DMS114 treated with DMSO at 0.1 percent for 48 hours (cell line): Measurements from ENCODE around the gene VIPR2.
"Not testable (repeated sequence)": the region's sequence is repeated elsewhere in the genome, so short reads cannot be mapped to it uniquely, and the experiment has no call there.

Experiments used
- DNase-seq: peaks from one replicate; lab custom pipeline; 2025; ENCODE audit not compliant: unreplicated experiment; lab: John Stamatoyannopoulos, UW

The VIPR2 gene

DNA sequence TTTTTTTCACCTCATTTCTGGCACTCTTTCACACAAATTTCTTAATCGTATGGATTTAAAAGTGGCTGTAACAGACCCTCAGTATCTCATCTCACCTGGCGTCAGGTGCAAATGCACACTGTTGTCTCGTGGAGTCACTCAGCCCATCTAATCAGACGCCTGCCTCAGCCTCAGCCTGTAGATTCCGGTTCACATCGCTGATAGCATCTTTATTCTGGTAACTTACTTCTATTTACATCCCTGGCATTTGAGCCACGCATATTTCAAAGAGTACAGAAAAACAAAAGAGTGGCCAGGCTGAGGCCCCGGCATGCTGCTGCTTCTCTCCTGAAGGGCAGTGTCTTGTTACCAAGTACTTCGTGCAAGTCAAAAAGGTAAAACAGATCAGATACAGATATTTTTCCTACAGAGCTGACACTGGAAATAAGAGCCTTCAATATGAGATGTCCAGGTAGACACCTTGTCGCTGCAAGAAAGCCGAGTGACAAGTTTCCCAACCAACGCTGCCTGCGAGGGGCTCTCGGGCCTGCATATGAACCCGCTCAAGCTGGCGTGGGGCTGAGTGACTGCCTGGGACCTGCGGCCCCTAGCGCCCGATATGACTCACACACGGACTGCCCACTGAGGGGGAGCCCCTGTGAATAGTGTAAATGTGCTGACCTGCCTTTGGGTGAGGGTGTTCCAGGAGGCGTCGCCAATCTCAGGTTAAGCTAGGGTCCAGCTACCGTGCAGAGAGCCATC lies 4.3 kb downstream of the VIPR2 start:
- DNase-seq, result no peak

DNA sequence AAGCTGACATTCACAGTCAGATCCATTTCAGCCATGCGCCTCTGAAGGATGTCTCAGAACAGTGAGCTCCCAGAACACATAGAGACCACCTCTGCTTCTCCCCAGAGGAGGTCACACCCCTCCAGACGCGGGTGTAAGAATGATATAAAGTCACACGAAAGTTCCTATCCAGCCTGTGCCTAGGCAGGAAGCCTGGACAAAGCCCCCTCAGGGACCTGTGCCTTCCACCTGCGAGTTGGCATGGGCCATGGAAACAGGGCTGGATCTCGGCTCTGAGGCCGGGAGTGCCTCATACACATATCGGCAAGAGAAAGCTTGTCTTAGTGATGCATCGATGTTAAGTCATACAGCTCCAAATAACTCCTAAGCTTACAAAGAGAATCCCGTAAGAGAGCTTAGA lies 5.0 kb downstream of the VIPR2 start:
- DNase-seq, result no peak

DNA sequence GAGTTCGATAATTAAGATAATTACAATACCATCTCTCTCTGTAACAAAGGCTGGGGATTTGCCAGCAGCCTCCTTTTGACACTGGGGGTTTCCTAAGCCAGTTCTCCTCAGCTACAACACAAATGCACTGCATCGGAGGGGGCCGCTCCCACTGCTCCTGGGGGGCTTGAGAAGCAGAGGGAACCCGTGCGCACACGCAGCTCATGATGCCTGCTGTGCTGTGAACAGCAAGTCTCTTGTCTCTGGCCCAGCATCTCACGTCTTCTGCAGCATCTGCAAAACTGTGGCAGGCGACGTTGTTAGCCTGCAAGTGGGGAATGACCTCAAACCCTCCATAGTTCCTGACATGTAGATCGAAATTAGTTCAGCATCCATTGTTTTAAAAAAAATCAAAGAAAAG lies 5.5 kb downstream of the VIPR2 start:
- no peak for DNase-seq

DNA sequence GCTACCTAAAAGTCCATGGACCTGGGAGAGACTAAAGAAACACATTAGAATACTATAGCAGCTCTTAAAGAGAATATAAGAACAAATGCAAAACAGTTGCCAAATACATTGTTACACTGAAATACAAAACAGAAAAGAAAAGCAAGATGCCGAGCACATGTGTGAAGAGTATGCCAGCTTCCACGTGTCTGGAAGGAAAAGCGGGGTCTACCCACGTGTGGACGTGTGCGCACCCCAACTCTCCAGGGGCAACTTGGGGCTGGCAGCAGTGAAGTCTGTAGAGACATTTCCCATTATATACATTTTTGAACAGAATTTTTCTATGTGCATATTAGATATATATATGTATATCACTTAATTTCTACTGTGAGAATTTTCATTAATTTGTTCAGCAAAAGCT lies 6.2 kb downstream of the VIPR2 start:
- no peak for DNase-seq

DNA sequence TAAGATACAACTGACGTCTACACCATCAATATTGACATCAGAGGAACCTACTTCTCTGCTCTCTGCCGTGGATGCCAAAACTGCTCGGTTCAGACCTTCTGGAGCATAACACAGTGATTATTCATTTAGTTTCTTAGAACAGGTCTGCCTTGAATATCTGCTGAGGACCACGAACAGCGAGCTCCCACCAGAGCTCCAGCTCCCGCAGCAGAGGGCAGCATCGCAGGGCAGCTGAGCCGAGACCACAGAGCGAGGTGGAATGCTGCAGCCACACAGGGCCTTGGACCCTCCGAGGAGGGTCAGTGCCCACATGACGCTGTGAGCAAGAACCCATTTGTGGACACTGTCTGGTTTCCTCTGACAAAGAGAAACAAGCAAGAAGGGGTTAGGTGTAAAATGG lies 6.8 kb downstream of the VIPR2 start:
- DNase-seq, result no peak

DNA sequence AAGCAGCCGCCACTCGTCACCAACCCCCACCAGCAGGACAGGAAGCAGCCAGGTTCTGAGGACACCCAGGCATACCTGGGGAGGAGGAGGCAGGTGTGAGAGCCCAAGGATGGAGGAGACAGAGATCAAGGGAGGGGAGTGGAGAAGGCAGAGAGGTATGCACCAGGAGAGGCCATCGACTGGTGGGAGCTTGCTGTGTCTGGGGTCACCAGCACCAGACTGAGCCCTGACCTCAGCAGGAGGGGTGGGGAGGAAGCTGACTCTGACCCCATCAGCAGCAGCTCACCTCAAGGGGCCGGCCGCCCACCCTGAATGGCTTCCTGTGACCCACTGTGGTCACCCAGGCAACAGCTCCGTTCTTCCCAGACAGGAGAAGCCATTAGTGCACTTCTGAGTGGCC lies 7.8 kb downstream of the VIPR2 start:
- DNase-seq, result no peak

DNA sequence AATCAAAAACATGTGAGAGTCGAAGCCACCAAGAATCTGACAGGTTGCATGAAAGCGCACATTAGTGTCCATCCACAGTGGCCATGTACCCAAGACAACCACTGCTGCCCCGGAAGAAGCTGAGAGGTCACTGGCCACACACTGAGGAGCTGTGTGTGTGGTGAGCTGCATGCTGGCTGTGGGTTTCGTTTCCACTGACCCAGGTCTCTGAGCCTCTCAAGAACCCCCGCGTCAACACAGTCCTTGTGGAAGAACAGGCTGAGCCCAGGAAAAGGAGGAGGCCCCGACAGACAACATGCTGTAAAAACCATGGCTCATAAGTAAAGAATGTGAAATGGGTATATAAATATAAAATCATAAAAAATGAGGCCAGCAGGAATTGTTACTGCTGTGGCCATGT lies 8.2 kb downstream of the VIPR2 start:
- no peak for DNase-seq

DNA sequence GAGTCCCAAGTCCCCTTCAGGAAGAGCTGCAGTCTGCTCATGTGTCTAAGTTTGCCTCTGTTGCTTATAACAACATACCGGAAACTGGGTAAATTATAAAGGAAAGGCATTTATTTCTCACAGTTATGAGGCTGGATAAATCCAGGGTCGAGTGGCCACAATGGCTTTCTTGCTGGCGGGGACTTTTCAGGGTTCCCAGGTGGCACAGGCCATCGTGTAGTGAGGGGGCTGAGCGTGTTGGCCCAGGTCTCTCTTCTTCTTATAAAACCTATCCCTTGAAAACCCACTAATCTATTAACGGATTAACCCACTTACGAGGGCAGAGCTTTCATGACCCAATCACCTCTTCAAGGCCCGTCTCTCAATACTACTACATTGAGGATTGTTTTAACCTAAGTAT lies 8.7 kb downstream of the VIPR2 start:
- DNase-seq, result no peak

DNA sequence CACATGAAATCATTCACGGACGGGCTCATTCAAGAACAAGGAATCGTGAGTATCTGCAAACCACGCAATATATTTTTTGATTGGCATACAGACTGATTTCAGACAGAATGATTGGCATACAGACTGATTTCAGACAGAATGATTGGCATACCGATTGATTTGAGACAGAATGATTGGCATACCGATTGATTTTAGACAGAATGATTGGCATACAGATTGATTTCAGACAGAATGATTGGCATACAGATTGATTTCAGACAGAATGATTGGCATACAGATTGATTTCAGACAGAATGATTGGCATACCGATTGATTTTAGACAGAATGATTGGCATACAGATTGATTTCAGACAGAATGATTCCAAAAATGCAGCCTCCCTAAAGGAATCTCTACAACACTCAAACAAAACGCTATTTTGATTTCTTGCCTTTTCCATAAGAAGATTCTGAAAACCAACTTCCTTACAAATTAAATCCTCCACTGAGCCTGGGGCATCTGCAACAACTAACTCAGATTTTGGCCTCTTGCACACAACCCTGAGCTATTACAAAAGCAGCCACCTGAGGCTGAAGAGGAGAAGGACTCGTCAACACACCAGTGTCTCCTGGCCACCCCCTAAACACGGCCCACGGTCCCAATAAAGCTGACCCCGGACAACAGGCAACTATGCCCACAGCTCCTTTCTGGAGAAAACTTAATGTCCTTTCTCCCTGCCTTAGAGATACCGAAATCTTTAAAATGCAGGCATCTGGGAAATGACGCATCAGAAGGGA lies 11.8 kb downstream of the VIPR2 start:
- DNase-seq, result not testable (repeated sequence)

DNA sequence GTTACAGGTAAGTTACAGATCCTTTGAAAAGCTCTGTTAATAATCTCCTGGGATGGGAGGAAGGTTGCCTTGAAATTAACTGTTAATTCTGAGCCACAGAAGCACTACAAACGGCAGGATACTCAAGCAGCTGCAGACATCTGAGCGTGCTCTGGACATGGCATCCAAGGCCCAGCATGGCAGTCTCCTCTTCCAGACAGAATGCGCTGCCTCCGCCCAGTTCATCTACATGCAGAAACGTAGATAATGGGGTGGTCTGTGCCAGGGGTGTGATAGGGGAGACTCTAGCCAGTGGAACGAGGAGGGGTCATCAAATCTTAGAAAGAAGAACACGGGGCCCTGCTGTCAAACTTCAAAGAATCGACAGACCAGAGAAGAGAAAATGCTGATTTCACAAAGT lies 13.8 kb downstream of the VIPR2 start:
- DNase-seq, result no peak

DNA sequence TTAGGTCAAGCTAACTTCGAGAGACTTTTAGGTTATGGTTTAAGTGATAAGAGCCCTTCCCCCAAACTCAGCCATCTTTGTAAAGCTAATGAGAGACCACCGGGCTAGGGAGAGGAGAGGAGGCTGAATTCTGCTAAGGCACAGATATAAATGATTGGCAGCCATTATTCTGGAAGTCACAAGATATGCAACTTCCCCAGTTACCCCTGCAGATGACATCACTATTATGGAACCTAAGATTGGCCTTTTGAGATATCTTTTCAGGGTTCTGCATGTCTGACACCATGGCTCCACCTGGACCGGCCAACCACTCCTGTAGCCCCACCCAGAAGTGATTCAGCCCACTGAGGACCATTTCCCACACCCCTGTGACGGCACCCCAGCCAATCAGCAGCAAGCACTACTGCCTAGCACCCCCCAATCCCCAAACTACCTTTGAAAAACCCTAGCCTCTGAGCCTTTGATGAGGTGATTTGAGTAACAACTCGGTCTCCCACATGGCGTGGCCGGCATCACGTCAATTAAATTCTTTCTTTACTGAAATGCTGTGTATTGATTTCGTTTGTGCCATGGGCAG lies 14.4 kb downstream of the VIPR2 start:
- DNase-seq, result no peak

DNA sequence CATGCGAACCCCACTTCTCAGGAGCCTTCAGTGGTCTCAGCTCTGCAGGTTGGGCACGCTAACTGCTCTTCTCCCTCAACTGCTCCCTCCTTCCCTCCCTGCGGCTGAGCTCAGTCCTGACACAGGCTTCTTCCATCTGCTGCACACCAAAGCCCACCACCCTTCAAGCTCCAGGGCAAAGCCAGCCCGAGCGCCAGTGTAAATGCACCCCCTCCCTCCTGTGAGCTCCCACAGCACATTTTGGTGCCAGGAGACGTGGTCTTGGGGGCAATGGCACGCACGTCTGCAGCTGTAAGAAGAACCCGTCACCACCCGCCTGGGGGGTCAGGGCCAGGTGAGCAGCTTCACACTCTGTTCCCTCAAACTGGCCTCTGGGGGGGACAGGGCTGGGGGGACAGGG lies 15.9 kb downstream of the VIPR2 start:
- DNase-seq, result no peak

DNA sequence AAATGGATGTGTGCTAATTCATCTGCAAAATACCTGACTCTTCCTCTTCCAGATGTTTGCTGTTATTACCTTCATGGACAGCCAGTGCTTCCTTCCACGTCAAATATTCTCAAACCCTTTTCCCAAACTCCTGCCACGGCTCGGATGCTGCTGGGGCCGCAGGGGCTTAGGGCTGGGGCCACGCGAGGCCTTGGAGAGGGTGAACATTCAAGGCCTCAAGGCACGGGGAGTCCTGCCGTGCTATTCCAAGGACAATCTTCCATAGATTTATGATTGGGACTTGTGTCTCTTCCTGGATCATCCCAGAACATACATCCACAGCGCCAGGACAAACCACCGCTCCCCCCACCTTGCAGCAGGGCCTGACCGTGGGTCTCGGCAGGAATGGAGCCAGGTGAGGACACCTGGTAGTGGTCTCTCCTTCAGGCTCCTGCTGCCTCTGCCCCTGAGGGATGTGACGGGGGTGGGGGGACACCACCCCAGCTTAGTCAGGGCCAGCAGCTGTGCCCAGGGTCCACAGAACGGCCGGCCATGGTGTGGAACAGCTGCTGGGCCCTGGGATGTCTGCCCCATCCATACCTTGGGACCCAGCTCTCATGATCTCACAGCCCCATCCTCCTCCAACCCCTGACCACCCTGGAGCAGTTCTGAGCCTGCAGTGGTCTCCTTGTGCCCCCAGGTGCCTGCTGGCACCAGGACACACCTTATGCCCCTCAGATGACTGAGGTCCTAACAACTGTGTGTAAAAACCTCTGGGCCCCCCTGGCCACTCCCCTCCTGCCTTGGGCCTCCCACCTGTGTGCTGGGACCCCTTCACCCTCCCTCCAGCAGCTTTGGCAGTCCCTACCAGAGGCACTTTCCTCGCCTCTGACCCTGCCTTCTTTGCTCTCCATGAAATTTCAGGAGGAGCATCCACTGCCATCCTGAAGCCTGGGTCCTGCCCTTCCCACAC lies 16.7 kb downstream of the VIPR2 start:
- no peak for DNase-seq

DNA sequence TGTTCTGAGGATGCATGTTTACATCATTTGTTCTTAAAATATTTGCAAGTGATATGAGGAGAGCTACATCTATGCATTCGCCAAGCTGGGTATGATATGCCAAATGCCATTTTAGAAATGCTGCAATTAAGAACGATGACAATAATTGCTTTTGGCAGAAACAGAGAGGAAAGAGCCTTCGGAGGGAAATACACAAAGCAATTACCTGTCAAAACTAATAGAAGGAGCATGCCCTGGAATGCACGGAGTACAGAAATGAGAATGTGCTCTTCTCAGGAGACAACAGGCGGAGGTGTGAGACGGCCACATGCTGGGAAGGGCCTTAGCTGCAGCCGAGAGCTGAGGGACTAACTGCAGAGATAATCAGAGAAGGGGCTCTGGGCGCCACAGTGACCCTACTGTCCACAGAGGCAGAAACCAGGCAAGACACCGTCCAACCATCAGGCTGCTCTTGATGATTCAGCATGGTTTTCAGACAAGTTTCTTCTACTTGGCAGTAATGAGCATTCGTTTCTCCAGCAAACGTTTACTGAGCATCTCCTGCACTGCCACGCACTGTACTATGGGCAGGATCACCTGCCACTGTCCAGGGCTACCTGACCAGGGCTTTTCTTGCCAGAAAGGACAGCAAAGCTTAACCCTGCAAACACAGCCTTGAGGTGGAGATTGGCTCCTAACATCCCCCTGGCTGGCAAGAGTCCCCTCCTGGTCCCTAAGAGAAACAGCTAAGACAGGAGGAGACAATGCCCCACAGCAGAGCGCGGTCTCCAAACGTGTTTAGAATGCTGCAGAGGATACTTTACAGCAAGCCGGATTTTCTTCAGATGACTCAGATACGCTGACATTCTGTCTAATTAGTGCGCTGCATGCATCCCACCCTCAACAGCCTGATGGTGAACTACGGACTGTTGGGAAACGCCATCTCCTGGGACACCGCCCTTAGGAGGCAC lies 18.1 kb downstream of the VIPR2 start:
- no peak for DNase-seq

DNA sequence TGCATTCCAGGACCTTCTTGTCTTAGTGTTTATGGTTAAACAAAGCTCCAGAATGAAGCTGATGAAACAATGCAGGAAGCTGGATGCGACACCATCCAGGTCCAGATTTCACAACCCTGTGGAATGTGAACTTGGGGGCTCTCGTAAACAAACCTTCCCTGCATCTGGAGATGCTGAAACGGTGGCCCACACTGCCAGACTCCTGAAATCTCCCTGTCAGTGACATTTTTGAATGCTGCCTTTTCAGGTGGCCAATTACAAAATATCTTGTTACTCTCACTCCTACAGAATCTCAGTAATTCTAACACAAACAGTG lies 18.8 kb downstream of the VIPR2 start:
- DNase-seq, result no peak

DNA sequence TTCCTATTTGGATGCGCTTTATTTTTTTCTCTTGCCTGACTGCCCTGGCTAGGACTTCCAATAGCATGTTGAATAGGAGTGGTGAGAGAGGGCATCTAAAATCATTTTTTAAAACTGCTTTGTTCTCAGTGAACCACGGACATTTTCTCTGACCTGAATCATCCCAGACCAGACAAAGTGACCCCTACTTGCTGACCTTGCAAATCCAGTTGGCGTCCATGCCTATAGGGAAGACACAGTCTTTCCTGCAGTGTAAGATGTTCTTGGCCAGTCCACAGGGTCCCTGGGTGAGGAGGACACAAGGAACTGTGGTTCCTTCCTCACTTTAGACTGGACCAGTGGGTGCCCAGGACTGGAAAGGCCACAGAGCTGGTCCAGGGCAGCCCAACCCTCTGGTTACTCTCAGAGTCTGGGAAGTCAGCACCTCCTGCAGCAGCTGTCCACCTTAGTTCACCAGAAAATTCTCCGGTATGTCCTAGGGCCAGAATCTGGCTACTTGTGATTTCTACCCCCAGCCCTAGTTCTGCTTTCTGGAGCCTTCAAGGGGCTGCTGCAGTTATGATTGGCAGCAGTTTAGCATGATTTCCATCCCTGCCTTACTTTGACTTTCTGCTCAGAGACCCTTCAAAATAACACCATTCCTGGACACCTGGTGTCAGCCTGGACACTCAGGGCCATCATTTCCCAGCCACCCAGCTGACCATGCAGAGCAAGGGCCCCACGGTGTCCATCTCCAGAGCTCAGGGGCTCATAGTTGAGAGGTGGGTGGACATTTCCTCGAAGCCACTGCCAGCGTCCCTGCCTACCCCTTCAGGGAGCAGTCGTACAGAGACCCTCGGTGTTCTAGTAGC lies 19.3 kb downstream of the VIPR2 start:
- DNase-seq, result no peak

DNA sequence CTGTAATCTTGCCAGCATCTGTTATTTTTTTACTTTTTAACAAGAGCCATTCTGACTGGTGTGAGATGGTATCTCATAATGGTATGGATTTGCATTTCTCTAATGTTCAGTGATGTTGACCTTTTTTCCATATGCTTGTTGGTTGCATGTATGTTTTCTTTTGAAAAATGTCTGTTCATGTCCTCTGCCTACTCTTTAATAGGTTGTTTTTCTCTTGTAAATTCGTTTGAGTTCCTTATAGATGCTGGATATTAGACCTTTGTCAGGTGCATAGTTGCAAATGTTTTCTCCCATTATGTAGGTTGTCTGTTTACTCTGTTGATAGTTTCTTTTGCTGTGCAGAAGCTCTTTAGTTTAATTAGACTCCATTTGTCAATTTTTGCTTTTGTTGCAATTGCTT lies 20.9 kb downstream of the VIPR2 start:
- not testable (repeated sequence) for DNase-seq

DNA sequence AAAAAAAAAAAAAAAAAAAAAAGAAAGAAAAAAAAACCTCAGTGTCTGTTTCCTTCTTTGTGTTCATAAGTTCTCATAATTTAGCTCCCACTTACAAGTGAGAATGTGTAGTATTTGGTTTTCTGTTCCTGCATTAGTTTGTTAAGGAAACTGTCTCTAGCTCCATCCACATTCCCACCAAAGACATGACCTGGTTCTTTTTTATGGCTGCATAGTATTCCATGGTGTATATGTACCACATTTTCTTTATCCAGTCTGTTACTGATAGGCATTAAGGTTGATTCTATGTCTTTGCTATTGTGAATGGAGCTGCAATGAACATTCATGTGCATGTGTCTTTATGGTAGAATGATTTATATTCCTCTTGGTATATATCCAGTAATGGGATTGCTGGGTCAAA lies 21.4 kb downstream of the VIPR2 start:
- DNase-seq, result not testable (repeated sequence)

DNA sequence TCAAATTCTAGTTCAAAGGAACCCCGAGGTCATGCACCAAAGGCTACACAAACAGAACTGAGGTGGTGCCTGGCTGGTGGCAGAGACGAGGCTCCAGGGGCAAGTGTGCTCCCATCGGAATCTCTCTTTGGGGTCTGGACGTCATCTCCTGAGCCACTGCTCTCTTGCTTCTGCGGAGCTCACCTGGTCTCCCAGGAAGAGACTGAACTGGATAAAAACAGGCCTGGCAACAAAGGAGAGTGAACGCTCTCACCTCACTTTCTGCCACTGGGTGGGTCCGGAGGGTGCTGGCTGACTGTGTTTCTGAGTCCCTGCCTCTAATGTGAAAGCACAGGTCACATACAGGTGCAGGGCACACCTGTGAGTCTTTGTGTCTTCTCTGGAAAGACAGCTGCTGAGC lies 22.4 kb downstream of the VIPR2 start:
- no peak for DNase-seq
